Lung (tissue), 12 donors: ENCODE data around the gene TANC1. TPM values are rescaled to one million over a fixed set of nuclear protein-coding genes. Genes with fewer than 3 reads are reported as not detected.

Source experiments
- ATAC-seq: fragments of 200-7000 bp; cut with Tn5 transposase; one replicate; pipeline ENCODE4 v1.9.1; 2020; ENCODE audit warnings: moderate number of reproducible peaks; ENCODE audit not compliant: insufficient read depth, low FRiP score
- DNase-seq, 3 donors: peaks; one replicate each; pipeline ENCODE4 v3.0.0-alpha.2; 2013 to 2017
- H3K27ac ChIP-seq, 2 donors: one replicate each; pipeline ENCODE4 v1.5.1; 2013; ENCODE audit warnings: mild to moderate bottlenecking in 2 of 2, moderate library complexity in 2 of 2, control low read depth in 1 of 2, inconsistent platforms in 1 of 2, low read depth in 1 of 2, low read length in 1 of 2
- H3K27me3 ChIP-seq, 3 donors: one replicate each; pipeline ENCODE4 v1.5.1; 2013; ENCODE audit warnings: low read length in 2 of 3; ENCODE audit not compliant: control insufficient read depth in 3 of 3, insufficient read depth in 3 of 3
- H3K36me3 ChIP-seq, 4 donors: one replicate each; pipeline ENCODE4 v1.5.1; 2013; ENCODE audit warnings: low read length in 4 of 4, mild to moderate bottlenecking in 1 of 4, moderate library complexity in 1 of 4; ENCODE audit not compliant: control insufficient read depth in 4 of 4, insufficient read depth in 4 of 4
- H3K4me1 ChIP-seq, 5 donors: one replicate each; pipeline ENCODE4 v1.5.1; 2013; ENCODE audit warnings: low read length in 5 of 5, mild to moderate bottlenecking in 2 of 5, moderate library complexity in 1 of 5; ENCODE audit not compliant: control insufficient read depth in 5 of 5, insufficient read depth in 5 of 5
- H3K4me3 ChIP-seq: one replicate; pipeline ENCODE4 v1.5.1; 2013; ENCODE audit warnings: mild to moderate bottlenecking, control low read depth, moderate library complexity
- H3K9ac ChIP-seq, 2 donors: one replicate each; pipeline ENCODE4 v1.5.1; 2013; ENCODE audit warnings: low read length in 2 of 2, control low read depth in 1 of 2; ENCODE audit not compliant: insufficient read depth in 1 of 2
- H3K9me3 ChIP-seq, 4 donors: one replicate each; pipeline ENCODE4 v1.5.1; 2013; ENCODE audit warnings: low read length in 3 of 4, mild to moderate bottlenecking in 1 of 4, moderate library complexity in 1 of 4; ENCODE audit not compliant: control insufficient read depth in 4 of 4, insufficient read depth in 3 of 4
- CTCF ChIP-seq: IDR thresholded peaks from 2 replicates; pipeline ENCODE4 v1.5.1; 2012; ENCODE audit warnings: mild to moderate bottlenecking; ENCODE audit errors: control extremely low read depth, extremely low read depth
- WGBS, 2 donors: extraction: QIAGEN DNeasy Blood & Tissue Kit; methylation state at CpG; one replicate each; pipeline ENCODE4 v1.1.7; 2013; 5-methylcytosine and 5-hydroxymethylcytosine counted together
- polyA plus RNA-seq, 2 donors: library from polyadenylated mRNA; stranded (reverse); fragments of 200-250 nt; gene quantifications; one replicate each; pipeline ENCODE4 v1.2.1, GENCODE V29; 2013
- total RNA-seq, 2 donors: library from RNA; depleted of rRNA in 1 of 2; stranded (reverse); fragments of >200 nt in 1 of 2; gene quantifications; one replicate each; pipeline ENCODE4 v1.2.1, GENCODE V29; 2014 to 2021
- donor health status: control.
- donor health status: control.
- donor health status: Bipolar disorder and iron deficiency.
- donor health status: healthy.
- donor health status: DM: yes; HTN: yes; CAD: no.

Gene TANC1
- total and polyA plus RNA-seq, 4 donors = 14.3 to 99.5 (median 37.3) TPM

- no peak for ATAC-seq
- Histone ChIP-seq H3K27ac (no peak overlapping the region), H3K9ac (no peak overlapping the region), H3K4me1 (peaks cover 19 to 43% (median 30%) of the 10 kb centered on the region in 5 donors), H3K9me3 (no peaks in the 10 kb centered on the region), H3K36me3 (no peaks in the 10 kb centered on the region), H3K27me3 (no peaks in the 10 kb centered on the region), H3K4me3 (no peak overlapping the region)
- WGBS, 2 donors = 84 to 90% methylated on average over 3 of the region's 3 CpGs
- DNase-seq = peak in 2 of 3 donors; percentile 72 to 73
- TF ChIP-seq CTCF = no peak
Observed at GRCh38 chr2:159053161-159054031, 85.0 kb downstream of the TANC1 start.

GRCh38 chr2:159054032-159054334 lies 85.5 kb downstream of the TANC1 start:
- WGBS, 2 donors = 83 to 93% methylated on average over 3 of the region's 3 CpGs
- no peak overlapping the region for H3K9ac ChIP-seq
- TF ChIP-seq CTCF = no peak
- H3K4me3 ChIP-seq = no peak overlapping the region
- H3K36me3 ChIP-seq = no peaks in the 10 kb centered on the region
- no peaks in the 10 kb centered on the region for H3K27me3 ChIP-seq
- ATAC-seq = no peak
- no peaks in the 10 kb centered on the region for H3K9me3 ChIP-seq
- no peak overlapping the region for H3K27ac ChIP-seq
- peaks cover 18 to 43% (median 30%) of the 10 kb centered on the region in 5 donors for H3K4me1 ChIP-seq
- DNase-seq = no peak

GRCh38 chr2:159054985-159055384 lies 86.5 kb downstream of the TANC1 start:
- TF ChIP-seq CTCF = no peak
- Histone ChIP-seq H3K4me1 (peaks cover 14 to 47% (median 28%) of the 10 kb centered on the region in 5 donors), H3K27ac (peak overlapping the region in 1 of 2 donors; percentile 24), H3K36me3 (no peaks in the 10 kb centered on the region), H3K9ac (no peak overlapping the region), H3K27me3 (no peaks in the 10 kb centered on the region), H3K9me3 (no peaks in the 10 kb centered on the region), H3K4me3 (no peak overlapping the region)
- ATAC-seq (no peak), DNase-seq (no peak)
- WGBS, 2 donors = 83 to 86% methylated on average over 4 of the region's 4 CpGs
